Spleen (tissue), 11 donors: Measurements from ENCODE around the gene SLC1A2. TPM values are rescaled to one million over a fixed set of nuclear protein-coding genes. Genes with fewer than 3 reads are reported as not detected.

Experiments used
- DNase-seq: peaks from one replicate; pipeline ENCODE4 v3.0.0-alpha.2; 2020
- H3K27ac ChIP-seq, 8 donors: fragments of 200-600 bp; sonication (generic) in 7 of 8; 1 replicate in 4 of 8; 2 replicates in 4 of 8; pipeline versions ENCODE4 v1.5.0 to v1.8.0; 2016 to 2021; ENCODE audit warnings: inconsistent platforms in 4 of 8, mild to moderate bottlenecking in 4 of 8, moderate library complexity in 1 of 8
- H3K27me3 ChIP-seq, 7 donors: fragments of 200-600 bp; sonication (generic) in 6 of 7; replicated peaks in 1 of 7; 1 replicate in 4 of 7; 2 replicates in 3 of 7; pipeline versions ENCODE4 v1.5.0 to v1.8.0; 2016 to 2021; ENCODE audit warnings: inconsistent platforms in 3 of 7, mild to moderate bottlenecking in 1 of 7
- H3K36me3 ChIP-seq, 6 donors: fragments of 200-600 bp; sonication (generic) in 5 of 6; 1 replicate in 4 of 6; 2 replicates in 2 of 6; pipeline versions ENCODE4 v1.5.0 to v1.8.0; 2016 to 2021; ENCODE audit warnings: inconsistent platforms in 2 of 6
- H3K4me1 ChIP-seq, 6 donors: fragments of 200-600 bp; sonication (generic) in 5 of 6; 1 replicate in 3 of 6; 2 replicates in 3 of 6; pipeline versions ENCODE4 v1.5.0 to v1.8.0; 2016 to 2021; ENCODE audit warnings: inconsistent platforms in 3 of 6
- H3K4me3 ChIP-seq, 8 donors: fragments of 200-600 bp; sonication (generic) in 7 of 8; 1 replicate in 4 of 8; 2 replicates in 4 of 8; pipeline versions ENCODE4 v1.5.0 to v1.8.0; 2016 to 2021; ENCODE audit warnings: inconsistent platforms in 4 of 8, mild to moderate bottlenecking in 4 of 8, moderate library complexity in 2 of 8
- H3K9me3 ChIP-seq, 8 donors: fragments of 200-600 bp; sonication (generic) in 7 of 8; 1 replicate in 4 of 8; 2 replicates in 4 of 8; pipeline versions ENCODE4 v1.5.0 to v1.8.0; 2016 to 2021; ENCODE audit warnings: inconsistent platforms in 4 of 8
- POLR2A ChIP-seq, 3 donors: fragments of 450-650 bp; IDR thresholded peaks; one replicate each; pipeline ENCODE4 v1.5.1; 2017; ENCODE audit warnings: antibody characterized with exemption in 3 of 3, mild to moderate bottlenecking in 1 of 3
- POLR2AphosphoS5 ChIP-seq, 3 donors: sonication (generic); formaldehyde crosslinking; IDR thresholded peaks; one replicate each; pipeline ENCODE4 v1.5.1; 2017; ENCODE audit warnings: antibody characterized with exemption in 3 of 3
- WGBS, 5 donors: extraction: QIAGEN DNeasy Blood & Tissue Kit in 3 of 5; methylation state at CpG; one replicate each; pipeline versions ENCODE4 v1.1.5 to v1.1.7; 2013 to 2018; 5-methylcytosine and 5-hydroxymethylcytosine counted together
- intact Hi-C: fragments of 100-400 bp; cut with DNase I; formaldehyde crosslinking; loops from one replicate; pipeline ENCODE4 v1.15.0; 2023; ENCODE audit warnings: low total_unique reads
- polyA plus RNA-seq, 3 donors: library from polyadenylated mRNA; stranded (reverse); fragments of 200-250 nt; gene quantifications; one replicate each; pipeline ENCODE4 v1.2.1, GENCODE V29; 2013
- total RNA-seq, 7 donors: library from RNA; depleted of rRNA in 3 of 7; stranded (reverse); fragments of >200 nt in 3 of 7; fragmentation: NEBNext Ultra II Directional in 4 of 7; extraction: Animal tissue kit (Norgen Biotek cat#: 25700) in 4 of 7; gene quantifications; one replicate each; pipeline versions ENCODE4 v1.1.0 to v1.2.1, GENCODE V29; 2016 to 2021
- TF ChIP-seq, protein P1 (sequence below), 11 experiments: fragments of 200-600 bp in 7 of 11; fragments of 450-650 bp in 4 of 11; sonication (generic) in 4 of 11; IDR thresholded peaks in 8 of 11; conservative IDR thresholded peaks in 3 of 11; 1 replicate in 7 of 11; 2 replicates in 4 of 11; pipeline versions ENCODE4 v1.4.0 to v1.8.0; 2016 to 2021; ENCODE audit warnings: antibody characterized with exemption in 11 of 11, inconsistent platforms in 4 of 11, mild to moderate bottlenecking in 1 of 11
- donor health status: healthy with polysubstance abuse.
- donor health status: DM: no; HTN: no; CAD: no; lungs with moderate emphysema.
- donor health status: DM: no; HTN: no; CAD: no.
- donor health status: Bipolar disorder and iron deficiency.
- donor health status: healthy.
- donor health status: DM: no; HTN: no; CAD: no.
- donor health status: DM: yes; HTN: yes; CAD: no.

The SLC1A2 gene
- total and polyA plus RNA-seq, 10 donors = 0.26 to 3.8 (median 0.93) TPM

DNA sequence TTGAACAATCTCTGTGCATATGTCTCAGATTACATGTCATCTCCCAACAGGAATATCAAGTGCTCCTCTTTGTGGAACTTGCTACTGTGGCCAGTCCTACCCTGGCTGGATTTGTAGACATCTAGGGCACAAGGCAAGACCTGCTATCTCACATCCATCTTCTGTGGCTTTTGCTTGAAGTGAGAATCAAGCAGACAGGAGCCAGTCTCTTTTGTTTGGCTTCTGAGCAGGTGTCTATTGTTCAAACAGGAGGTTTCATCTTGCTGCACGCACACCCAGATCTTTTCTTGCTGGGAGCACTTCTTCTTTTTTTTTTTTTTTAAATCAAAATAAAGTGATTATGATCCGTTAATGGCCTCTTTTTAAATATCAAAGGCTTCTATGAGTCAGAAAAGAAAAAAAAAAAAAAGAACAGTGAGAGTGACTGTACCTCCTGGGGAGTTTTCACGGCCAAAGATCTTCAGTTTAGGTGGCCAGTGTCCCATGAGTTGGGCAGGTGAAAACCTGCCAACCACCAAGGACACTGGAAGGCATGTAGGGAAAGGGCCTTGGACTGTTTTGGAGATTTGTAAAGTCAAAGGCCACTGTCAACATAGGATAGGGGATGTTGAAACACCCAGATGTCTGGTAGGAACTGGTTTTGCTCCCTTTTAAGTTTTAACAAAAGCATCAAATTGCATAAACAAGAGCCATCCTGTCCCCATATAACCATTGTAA, 202.2 kb downstream of the SLC1A2 start:
- DNase-seq = no peak
- intact Hi-C loops = no loop called here
- 35 to 67% (median 65%) methylated on average over 3 of the region's 3 CpGs for WGBS, 5 donors
- Histone ChIP-seq H3K4me1 (peaks cover 13 to 61% (median 29%) of the 10 kb centered on the region in 6 donors), H3K4me3 (no peak overlapping the region), H3K27ac (peak overlapping the region in 6 of 8 donors; percentile 3 to 91 (median 43)), H3K36me3 (peaks cover 5 to 94% (median 58%) of the 10 kb centered on the region in 6 donors), H3K27me3 (no peaks in the 10 kb centered on the region), H3K9me3 (no peaks in the 10 kb centered on the region)
- TF ChIP-seq POLR2A (IDR thresholded peaks at IDR 0.05) = no peak
- TF ChIP-seq, protein P1, sequence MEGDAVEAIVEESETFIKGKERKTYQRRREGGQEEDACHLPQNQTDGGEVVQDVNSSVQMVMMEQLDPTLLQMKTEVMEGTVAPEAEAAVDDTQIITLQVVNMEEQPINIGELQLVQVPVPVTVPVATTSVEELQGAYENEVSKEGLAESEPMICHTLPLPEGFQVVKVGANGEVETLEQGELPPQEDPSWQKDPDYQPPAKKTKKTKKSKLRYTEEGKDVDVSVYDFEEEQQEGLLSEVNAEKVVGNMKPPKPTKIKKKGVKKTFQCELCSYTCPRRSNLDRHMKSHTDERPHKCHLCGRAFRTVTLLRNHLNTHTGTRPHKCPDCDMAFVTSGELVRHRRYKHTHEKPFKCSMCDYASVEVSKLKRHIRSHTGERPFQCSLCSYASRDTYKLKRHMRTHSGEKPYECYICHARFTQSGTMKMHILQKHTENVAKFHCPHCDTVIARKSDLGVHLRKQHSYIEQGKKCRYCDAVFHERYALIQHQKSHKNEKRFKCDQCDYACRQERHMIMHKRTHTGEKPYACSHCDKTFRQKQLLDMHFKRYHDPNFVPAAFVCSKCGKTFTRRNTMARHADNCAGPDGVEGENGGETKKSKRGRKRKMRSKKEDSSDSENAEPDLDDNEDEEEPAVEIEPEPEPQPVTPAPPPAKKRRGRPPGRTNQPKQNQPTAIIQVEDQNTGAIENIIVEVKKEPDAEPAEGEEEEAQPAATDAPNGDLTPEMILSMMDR (IDR thresholded peaks at IDR 0.05 in 8 of 11, conservative IDR thresholded peaks at IDR 0.05 in 3 of 11) = no peak
- TF ChIP-seq POLR2AphosphoS5 (IDR thresholded peaks at IDR 0.05) = no peak

DNA sequence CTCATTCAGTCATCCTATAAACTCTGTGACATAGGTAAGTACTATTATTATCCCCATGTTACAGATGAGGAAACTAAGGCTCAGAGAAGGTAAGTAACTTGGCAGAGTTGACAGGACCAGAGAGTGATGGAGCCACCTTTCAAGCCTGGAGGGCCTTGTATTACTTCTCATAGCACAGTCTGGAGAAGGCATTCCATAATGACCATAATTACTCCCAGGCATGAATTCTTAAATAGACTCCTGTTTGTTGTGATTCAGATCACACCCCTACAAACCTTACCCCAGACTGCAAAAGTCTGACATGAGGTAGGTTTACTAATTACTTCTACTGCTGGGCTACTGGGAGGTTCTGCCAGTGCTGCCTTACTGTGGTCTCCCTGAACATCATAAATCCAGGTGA, 203.4 kb downstream of the SLC1A2 start:
- peak overlapping the region in 3 of 8 donors; percentile 45 to 91 (median 49) for H3K27ac ChIP-seq
- intact Hi-C loops = no loop called here

DNA sequence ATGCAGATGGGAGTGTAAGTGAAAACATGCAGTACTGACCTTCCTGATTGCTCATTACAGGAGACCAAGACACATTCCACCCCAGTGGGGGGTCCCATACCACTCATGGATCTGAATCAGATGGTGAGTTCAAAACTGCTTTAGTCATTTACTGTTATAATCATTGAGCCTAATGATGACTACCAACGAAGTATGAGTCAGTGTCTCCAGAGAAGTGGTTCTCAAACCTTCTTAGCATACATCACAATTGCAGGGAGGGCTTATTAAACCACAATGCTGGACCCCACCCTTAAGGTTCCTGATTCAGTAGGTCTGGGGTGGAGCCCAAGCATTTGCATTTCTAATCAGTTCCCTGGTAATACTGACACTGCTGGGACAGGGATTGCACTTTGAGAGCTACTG, 204.6 kb downstream of the SLC1A2 start:
- 27 to 53% (median 40%) methylated on average over 1 of the region's 1 CpG for WGBS, 5 donors
- H3K27ac ChIP-seq = peak overlapping the region in 4 of 8 donors; percentile 24 to 91 (median 88)
- TF ChIP-seq POLR2AphosphoS5 (IDR thresholded peaks at IDR 0.05) (no peak), POLR2A (IDR thresholded peaks at IDR 0.05) (no peak)
- TF ChIP-seq, protein P1 (IDR thresholded peaks at IDR 0.05 in 8 of 11, conservative IDR thresholded peaks at IDR 0.05 in 3 of 11) = no peak
- no peaks in the 10 kb centered on the region for H3K27me3 ChIP-seq
- no peak overlapping the region for H3K4me3 ChIP-seq
- H3K9me3 ChIP-seq = peaks cover 0 to 10% (median 8%) of the 10 kb centered on the region in 8 donors
- peaks cover 5 to 91% (median 45%) of the 10 kb centered on the region in 6 donors for H3K36me3 ChIP-seq
- no peak for DNase-seq
- H3K4me1 ChIP-seq = peaks cover 19 to 77% (median 43%) of the 10 kb centered on the region in 6 donors
- intact Hi-C loops = no loop called here

More for the DNA sequence above, 203.4 kb downstream of the SLC1A2 start:
- no peak for DNase-seq
- TF ChIP-seq POLR2A (IDR thresholded peaks at IDR 0.05) (no peak), POLR2AphosphoS5 (IDR thresholded peaks at IDR 0.05) (no peak)
- TF ChIP-seq, protein P1 (IDR thresholded peaks at IDR 0.05 in 8 of 11, conservative IDR thresholded peaks at IDR 0.05 in 3 of 11) = no peak
- Histone ChIP-seq H3K4me3 (no peak overlapping the region), H3K4me1 (peaks cover 18 to 73% (median 40%) of the 10 kb centered on the region in 6 donors), H3K36me3 (peaks cover 5 to 91% (median 46%) of the 10 kb centered on the region in 6 donors), H3K9me3 (no peaks in the 10 kb centered on the region), H3K27me3 (no peaks in the 10 kb centered on the region)

DNA sequence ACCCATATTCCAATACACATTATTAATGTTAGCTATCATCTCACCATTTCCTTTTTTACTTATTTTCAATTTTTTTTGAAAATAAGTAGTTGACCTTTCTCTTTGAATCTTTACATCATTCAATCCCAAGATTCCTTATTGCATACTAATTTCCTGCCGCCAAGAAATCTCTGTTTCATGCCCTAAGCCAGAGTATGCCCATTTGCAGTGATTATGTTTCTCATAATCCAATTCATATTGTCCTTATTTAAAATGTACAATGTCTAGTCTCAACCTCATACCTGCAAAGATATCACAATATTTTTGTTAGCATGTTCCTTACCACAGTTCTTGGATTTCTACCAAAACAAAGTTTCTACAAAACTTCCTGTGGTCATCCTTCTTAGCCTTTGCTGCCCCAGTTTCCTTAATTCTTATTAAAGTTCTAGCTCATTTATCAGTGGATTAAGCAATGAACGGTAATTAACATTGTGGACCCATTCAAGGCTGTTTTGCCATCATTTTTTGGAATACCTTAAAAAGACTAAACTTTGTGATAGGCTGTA, 205.1 kb downstream of the SLC1A2 start:
- Histone ChIP-seq H3K36me3 (peaks cover 5 to 91% (median 43%) of the 10 kb centered on the region in 6 donors), H3K4me3 (no peak overlapping the region), H3K27me3 (no peaks in the 10 kb centered on the region), H3K9me3 (peaks cover 0 to 14% (median 12%) of the 10 kb centered on the region in 8 donors), H3K4me1 (peaks cover 19 to 77% (median 43%) of the 10 kb centered on the region in 6 donors), H3K27ac (peak overlapping the region in 5 of 8 donors; percentile 2 to 91 (median 87))
- WGBS, 5 donors = 56 to 85% (median 60%) methylated on average over 2 of the region's 2 CpGs
- TF ChIP-seq POLR2AphosphoS5 (IDR thresholded peaks at IDR 0.05) (no peak), POLR2A (IDR thresholded peaks at IDR 0.05) (no peak)
- TF ChIP-seq, protein P1 (IDR thresholded peaks at IDR 0.05 in 8 of 11, conservative IDR thresholded peaks at IDR 0.05 in 3 of 11) = no peak
- no peak for DNase-seq
- intact Hi-C loops = no loop called here
